GDM1 (cell line): Measurements from ENCODE around the gene ISL2.
"Not testable (repeated sequence)": the region's sequence is repeated elsewhere in the genome, so short reads cannot be mapped to it uniquely, and the experiment has no call there.

Experiments used
- DNase-seq: peaks from one replicate; lab custom pipeline; 2025; lab: John Stamatoyannopoulos, UW

ISL2 gene

GRCh38 chr15:76336254-76337058 lies at the start of gene ISL2:
TSS of gene ISL2 (plus strand) at chr15:76336773. CDS start at chr15:76336884, 111 bp downstream.
- no peak for DNase-seq

- DNase-seq = no peak
Measured at GRCh38 chr15:76289582-76289981, 47.0 kb upstream of the ISL2 start.

GRCh38 chr15:76293361-76293760 lies 43.2 kb upstream of the ISL2 start:
- no peak for DNase-seq

GRCh38 chr15:76294463-76294862 lies 42.1 kb upstream of the ISL2 start:
- DNase-seq = not testable (repeated sequence)

- no peak for DNase-seq
Measured at GRCh38 chr15:76296849-76297248, 39.7 kb upstream of the ISL2 start.

- DNase-seq = not testable (repeated sequence)
Measured at GRCh38 chr15:76297951-76298350, 38.6 kb upstream of the ISL2 start.

GRCh38 chr15:76298986-76299385 lies 37.6 kb upstream of the ISL2 start:
- no peak for DNase-seq

- DNase-seq = peak; percentile 11
Measured at GRCh38 chr15:76299786-76300185, 36.8 kb upstream of the ISL2 start.

- no peak for DNase-seq
Measured at GRCh38 chr15:76303909-76304308, 32.7 kb upstream of the ISL2 start.

- DNase-seq = no peak
Measured at GRCh38 chr15:76309601-76310330, 26.8 kb upstream of the ISL2 start.

- peak; percentile 24 for DNase-seq
Measured at GRCh38 chr15:76310475-76311099, 26.0 kb upstream of the ISL2 start.

- peak; percentile 94 for DNase-seq
Measured at GRCh38 chr15:76311100-76311953, 25.2 kb upstream of the ISL2 start, which contains the start of gene ETFA. TSS of gene ETFA (minus strand) at chr15:76311469. CDS start at chr15:76311388, 81 bp downstream.

- DNase-seq = no peak
Measured at GRCh38 chr15:76312540-76313174, 23.9 kb upstream of the ISL2 start.

- DNase-seq = not testable (repeated sequence)
Measured at GRCh38 chr15:76313175-76313567, 23.4 kb upstream of the ISL2 start.

GRCh38 chr15:76313731-76314130 lies 22.8 kb upstream of the ISL2 start:
- no peak for DNase-seq

- DNase-seq = no peak
Measured at GRCh38 chr15:76320012-76320411, 16.6 kb upstream of the ISL2 start.

GRCh38 chr15:76321171-76321570 lies 15.4 kb upstream of the ISL2 start:
- no peak for DNase-seq

- no peak for DNase-seq
Measured at GRCh38 chr15:76321602-76322001, 15.0 kb upstream of the ISL2 start.

- no peak for DNase-seq
Measured at GRCh38 chr15:76324066-76324465, 12.5 kb upstream of the ISL2 start.

GRCh38 chr15:76325704-76326103 lies 10.9 kb upstream of the ISL2 start:
- DNase-seq = no peak
